Mononuclear cell (primary cell): ENCODE data around the gene ACADSB. TPM values are rescaled to one million over a fixed set of nuclear protein-coding genes. Genes with fewer than 3 reads are reported as not detected.

Experiments used
- H3K27me3 ChIP-seq: 2 replicates; pipeline ENCODE4 v1.6.0; 2011; ENCODE audit warnings: low read length, control low read depth; ENCODE audit not compliant: insufficient read depth
- H3K4me1 ChIP-seq: 2 replicates; pipeline ENCODE4 v1.5.1; 2011; ENCODE audit warnings: mild to moderate bottlenecking, low read length, control low read depth; ENCODE audit not compliant: insufficient read depth
- H3K4me3 ChIP-seq: 2 replicates; pipeline ENCODE4 v1.5.1; 2011; ENCODE audit warnings: mild to moderate bottlenecking, low read length, moderate library complexity
- H3K9me3 ChIP-seq: 2 replicates; pipeline ENCODE4 v1.5.1; 2011; ENCODE audit warnings: low read depth, mild to moderate bottlenecking, control low read depth, low read length
- total RNA-seq: library from RNA; depleted of rRNA; stranded (reverse); fragments of >200 nt; gene quantifications from one replicate; pipeline ENCODE4 v1.2.3, GENCODE V29; 2012

The ACADSB gene
- total RNA-seq, 1 donor = 6.4 TPM

- Histone ChIP-seq H3K4me3 (no peak overlapping the region), H3K4me1 (peaks cover 9% of the 10 kb centered on the region), H3K27me3 (no peaks in the 10 kb centered on the region), H3K9me3 (no peaks in the 10 kb centered on the region)
Measured at GRCh38 chr10:123042708-123043408, 34.1 kb downstream of the ACADSB start.

DNA sequence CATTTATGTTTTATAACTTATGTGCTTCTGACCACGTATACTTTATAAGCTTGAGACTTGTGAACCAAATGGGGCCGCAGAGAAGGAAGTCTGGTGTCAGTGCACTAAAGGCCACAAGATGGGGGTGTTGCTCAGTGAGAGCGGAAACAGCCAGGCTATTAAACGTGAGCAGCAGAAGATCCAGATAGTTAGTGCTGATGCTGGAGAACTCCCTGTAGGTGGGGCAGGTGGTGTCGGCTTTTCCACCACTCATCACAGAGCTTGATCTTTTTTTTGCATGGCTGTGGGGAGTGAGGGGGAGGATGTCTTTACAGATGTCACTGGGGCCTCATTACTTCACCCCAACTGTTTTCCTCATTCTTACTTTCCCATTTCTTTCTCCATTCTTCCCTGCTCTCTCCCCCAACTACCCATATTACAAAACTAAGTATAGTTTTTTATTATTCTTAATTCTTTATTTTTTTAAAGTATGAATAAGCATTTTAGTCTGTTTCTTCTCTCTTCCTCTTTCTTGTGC lies 34.7 kb downstream of the ACADSB start:
- Histone ChIP-seq H3K4me3 (no peak overlapping the region), H3K4me1 (peaks cover 9% of the 10 kb centered on the region), H3K9me3 (no peaks in the 10 kb centered on the region), H3K27me3 (no peaks in the 10 kb centered on the region)

GRCh38 chr10:123044391-123044790 lies 35.6 kb downstream of the ACADSB start:
- Histone ChIP-seq H3K27me3 (no peaks in the 10 kb centered on the region), H3K4me3 (no peak overlapping the region), H3K9me3 (no peaks in the 10 kb centered on the region), H3K4me1 (peaks cover under 1% of the 10 kb centered on the region)

- Histone ChIP-seq H3K4me1 (no peaks in the 10 kb centered on the region), H3K27me3 (no peaks in the 10 kb centered on the region), H3K4me3 (no peak overlapping the region), H3K9me3 (no peaks in the 10 kb centered on the region)
Measured at GRCh38 chr10:123045961-123046731, 37.3 kb downstream of the ACADSB start.

DNA sequence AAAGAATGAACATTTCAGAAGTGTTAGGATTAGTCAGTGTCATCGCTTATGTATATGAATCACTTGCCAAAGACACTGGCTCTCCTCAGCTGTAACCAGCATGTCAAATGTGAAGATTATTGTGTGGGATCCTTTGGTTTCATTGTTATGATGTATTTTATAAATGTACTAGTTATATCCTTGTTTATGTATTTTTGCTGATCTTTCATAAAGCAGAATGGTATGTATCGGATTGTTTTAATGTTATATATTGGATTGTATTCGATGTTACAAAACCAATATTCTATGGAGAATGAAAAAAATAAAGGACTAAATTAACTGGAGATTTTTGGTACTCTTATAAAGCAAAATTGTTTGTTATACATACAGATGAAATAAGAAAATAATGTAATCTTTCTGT lies 49.2 kb downstream of the ACADSB start:
- Histone ChIP-seq H3K27me3 (peaks cover 3% of the 10 kb centered on the region), H3K9me3 (no peaks in the 10 kb centered on the region), H3K4me1 (no peaks in the 10 kb centered on the region), H3K4me3 (no peak overlapping the region)

- Histone ChIP-seq H3K9me3 (no peaks in the 10 kb centered on the region), H3K4me1 (no peaks in the 10 kb centered on the region), H3K27me3 (peaks cover 3% of the 10 kb centered on the region), H3K4me3 (no peak overlapping the region)
Measured at GRCh38 chr10:123061865-123062264, 53.1 kb downstream of the ACADSB start.

DNA sequence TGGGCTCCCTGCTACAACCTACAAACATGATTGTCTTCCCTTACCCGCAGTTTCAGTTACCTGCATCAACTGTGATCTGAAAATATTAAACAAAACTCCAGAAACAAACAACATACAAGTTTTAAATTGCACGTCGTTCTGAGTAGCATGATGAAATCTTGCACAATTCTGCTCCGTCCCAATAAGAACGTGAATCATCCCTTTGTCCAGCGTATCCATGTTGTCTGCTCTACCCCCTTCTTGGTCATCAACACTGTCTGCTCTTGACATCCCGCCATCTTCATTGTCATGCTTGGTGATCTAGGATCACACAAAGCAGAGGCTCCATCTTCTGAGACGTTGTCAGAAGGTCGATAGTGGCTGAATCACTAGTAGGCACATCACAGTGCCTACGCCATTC lies 53.9 kb downstream of the ACADSB start:
- Histone ChIP-seq H3K4me3 (no peak overlapping the region), H3K4me1 (no peaks in the 10 kb centered on the region), H3K9me3 (no peaks in the 10 kb centered on the region), H3K27me3 (peaks cover 6% of the 10 kb centered on the region)

DNA sequence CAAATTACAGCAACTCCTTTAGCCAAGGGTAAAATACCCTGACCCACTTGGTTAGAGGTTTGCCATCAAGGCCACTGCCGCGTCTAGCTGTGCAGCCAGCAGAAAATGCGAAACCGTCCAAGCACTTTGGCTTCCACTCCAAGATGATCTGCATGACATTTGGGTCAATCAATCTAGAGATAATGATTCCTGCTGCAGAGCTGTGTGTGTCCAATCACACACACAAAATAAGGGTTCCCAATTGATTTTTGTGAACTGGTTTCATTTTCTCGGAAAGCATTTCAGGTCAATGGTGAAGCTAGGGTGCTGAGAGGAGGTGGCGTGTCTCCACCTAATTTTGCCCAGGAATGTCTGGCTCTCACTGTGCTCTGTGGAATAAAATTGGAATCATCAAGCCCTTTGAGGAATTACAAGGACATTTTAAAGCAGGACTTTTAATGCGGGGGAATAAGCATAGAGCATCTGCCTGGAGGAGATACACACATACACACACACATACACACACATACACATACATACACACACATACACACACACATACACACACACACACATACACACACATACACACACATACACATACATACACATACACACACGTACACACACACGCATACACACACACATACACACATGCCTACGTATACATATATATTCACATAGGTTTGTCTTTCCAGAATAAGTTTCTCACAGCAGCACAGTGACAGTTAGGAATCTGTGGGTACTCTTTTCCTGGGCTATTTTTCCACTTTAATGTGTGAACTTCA lies 59.5 kb downstream of the ACADSB start:
- no peak overlapping the region for H3K4me3 ChIP-seq
- H3K9me3 ChIP-seq = no peaks in the 10 kb centered on the region
- no peaks in the 10 kb centered on the region for H3K4me1 ChIP-seq
- H3K27me3 ChIP-seq = peaks cover 7% of the 10 kb centered on the region

DNA sequence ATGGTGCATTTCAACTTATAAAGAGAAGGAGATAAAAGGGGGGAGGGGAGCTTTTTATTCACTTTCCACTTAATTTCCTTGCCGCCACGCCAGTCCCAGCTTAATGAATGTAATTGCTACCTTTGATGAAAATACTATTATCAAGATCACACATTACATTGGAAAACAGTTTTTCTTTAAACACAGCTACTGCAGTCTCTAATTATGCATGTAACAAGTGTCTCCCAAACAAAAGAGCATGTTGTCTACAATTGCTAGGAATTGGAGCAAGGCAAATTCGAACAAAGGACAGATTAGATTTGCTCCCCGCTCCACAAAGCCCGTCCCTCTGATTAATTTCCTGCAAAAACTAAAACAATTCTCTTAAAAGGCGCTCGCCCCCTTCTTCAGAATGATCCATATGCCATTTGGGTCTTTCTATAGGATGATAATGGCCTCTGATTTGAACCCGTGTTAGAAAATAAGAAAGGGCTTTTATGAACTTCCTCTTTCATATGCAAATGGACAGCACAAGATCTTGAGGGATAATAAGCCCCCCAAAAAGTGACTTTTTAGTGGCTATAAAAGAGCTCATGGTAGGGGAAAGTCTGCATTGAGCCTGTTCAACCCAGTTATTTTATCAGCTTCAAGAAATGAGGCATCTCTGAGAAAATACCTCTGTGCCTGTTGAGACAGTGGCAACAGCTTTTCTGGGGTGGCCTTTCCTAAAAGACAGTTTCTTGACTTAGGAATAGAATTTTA lies 60.6 kb downstream of the ACADSB start:
- no peaks in the 10 kb centered on the region for H3K4me1 ChIP-seq
- H3K4me3 ChIP-seq = no peak overlapping the region
- no peaks in the 10 kb centered on the region for H3K9me3 ChIP-seq
- H3K27me3 ChIP-seq = peaks cover 7% of the 10 kb centered on the region

- H3K27me3 ChIP-seq = peaks cover under 1% of the 10 kb centered on the region
- H3K4me1 ChIP-seq = no peaks in the 10 kb centered on the region
- H3K9me3 ChIP-seq = no peaks in the 10 kb centered on the region
- H3K4me3 ChIP-seq = no peak overlapping the region
Measured at GRCh38 chr10:123073187-123073586, 64.4 kb downstream of the ACADSB start.

DNA sequence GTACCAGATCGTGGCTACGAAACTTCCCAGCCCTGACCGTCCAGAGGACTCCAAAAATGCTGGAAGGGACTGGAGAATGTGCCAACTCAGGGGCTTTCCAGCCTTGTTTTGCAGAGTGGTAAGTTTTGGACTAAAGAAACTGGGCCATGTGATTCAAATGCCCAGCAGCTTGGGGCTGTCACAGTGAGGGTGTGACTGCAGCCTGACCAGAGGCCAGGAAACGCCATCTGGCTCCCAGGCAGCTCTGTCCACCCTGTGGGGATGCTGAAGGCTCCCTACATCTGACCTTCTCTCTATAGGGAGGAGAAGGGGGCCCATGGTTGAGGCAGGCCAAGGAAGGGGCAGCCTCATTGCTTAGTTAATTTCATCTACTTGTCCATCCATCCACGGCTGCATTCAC lies 65.4 kb downstream of the ACADSB start:
- Histone ChIP-seq H3K4me1 (no peaks in the 10 kb centered on the region), H3K27me3 (no peaks in the 10 kb centered on the region), H3K9me3 (no peaks in the 10 kb centered on the region), H3K4me3 (no peak overlapping the region)

GRCh38 chr10:123081896-123082295 lies 73.1 kb downstream of the ACADSB start:
- Histone ChIP-seq H3K9me3 (no peaks in the 10 kb centered on the region), H3K4me3 (no peak overlapping the region), H3K4me1 (no peaks in the 10 kb centered on the region), H3K27me3 (no peaks in the 10 kb centered on the region)

DNA sequence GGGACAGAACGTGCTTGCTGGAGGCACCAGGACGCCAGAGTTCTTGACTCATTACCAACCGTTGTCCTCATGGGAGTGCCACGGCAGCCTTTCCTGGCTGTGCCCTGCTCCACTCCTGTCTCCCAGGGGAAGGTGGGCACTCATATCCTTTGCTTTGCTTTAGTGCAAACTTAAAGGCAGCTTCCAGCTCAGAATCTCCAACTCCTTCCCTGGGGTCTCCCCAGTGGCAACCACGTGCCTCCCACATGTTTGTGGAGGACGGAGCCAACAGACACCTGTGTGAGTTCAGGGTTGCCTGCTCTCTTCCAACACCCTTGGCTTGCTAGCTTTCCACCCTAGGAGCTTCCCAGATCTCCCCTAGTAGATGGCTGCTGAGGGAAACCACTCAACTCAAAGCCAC lies 75.0 kb downstream of the ACADSB start:
- no peak overlapping the region for H3K4me3 ChIP-seq
- H3K4me1 ChIP-seq = no peaks in the 10 kb centered on the region
- no peaks in the 10 kb centered on the region for H3K27me3 ChIP-seq
- H3K9me3 ChIP-seq = no peaks in the 10 kb centered on the region

DNA sequence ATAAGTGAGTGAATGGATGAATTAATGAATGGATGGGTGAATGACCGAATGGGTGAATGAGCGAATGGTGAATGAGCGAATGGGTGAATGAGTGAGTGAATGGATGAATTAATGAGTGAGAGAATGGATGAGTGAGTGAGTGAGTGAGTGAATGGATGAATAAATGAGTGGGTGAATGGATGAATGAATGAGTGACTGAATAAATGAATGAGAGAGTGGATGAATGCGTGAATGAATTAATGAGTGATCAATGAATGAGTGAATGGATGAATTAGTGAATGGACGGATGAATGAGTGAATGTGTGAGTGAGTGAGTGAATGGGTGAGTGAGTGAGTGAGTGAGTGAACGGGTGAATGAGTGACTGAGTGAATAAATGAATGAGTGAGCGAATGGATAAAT lies 77.5 kb downstream of the ACADSB start:
- Histone ChIP-seq H3K9me3 (no peaks in the 10 kb centered on the region), H3K27me3 (no peaks in the 10 kb centered on the region), H3K4me3 (no peak overlapping the region)

More for the DNA sequence above, 77.5 kb downstream of the ACADSB start:
- H3K4me1 ChIP-seq = no peaks in the 10 kb centered on the region
